Esophagus muscularis mucosa (tissue), 4 donors: ENCODE measurements around the gene TACC2.

Experiments
- CTCF ChIP-seq, 3 experiments: fragments of 200-600 bp in 2 of 3; fragments of 450-650 bp in 1 of 3; sonication (generic) in 2 of 3; IDR thresholded peaks; one replicate each; pipeline ENCODE4 v1.5.1; 2017 to 2019; ENCODE audit warnings: antibody characterized with exemption in 3 of 3, mild to moderate bottlenecking in 2 of 3, moderate library complexity in 1 of 3
- EP300 ChIP-seq: sonication (generic); formaldehyde crosslinking; IDR thresholded peaks from one replicate; pipeline ENCODE4 v1.6.1; 2017; ENCODE audit warnings: antibody characterized with exemption
- POLR2AphosphoS5 ChIP-seq, 2 donors: sonication (generic); formaldehyde crosslinking; IDR thresholded peaks; one replicate each; pipeline ENCODE4 v1.6.1; 2017; ENCODE audit warnings: antibody characterized with exemption in 2 of 2

DNA sequence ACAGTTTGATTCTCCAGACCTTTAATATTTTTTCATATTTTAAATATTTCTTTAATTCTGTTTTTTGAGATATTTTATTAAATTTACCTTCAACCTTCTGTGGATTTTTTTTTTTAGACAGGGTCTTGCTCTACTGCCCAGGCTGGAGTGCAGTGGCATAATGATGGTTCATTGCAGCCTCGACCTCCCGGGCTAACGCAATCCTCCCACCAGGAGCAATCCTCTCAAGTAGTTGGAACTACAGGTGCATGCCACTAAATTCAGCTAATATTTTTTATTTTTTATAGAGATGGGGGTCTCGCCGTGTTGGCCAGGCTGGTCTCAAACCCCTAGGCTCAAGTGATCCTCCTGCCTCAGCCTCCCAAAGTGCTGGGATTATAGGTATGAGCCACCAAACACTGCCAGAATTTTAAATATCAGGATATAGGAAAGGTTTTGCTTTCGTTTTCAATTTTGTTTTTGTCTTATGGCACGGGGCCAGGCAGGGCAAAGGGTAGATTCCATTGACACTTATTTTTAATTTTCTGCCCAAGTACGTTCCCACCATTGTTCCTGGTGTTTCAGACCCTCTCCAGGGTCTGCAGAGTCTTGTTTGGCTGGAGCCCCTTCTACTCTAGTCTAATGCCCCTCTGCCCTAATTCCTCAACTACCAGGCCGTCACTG lies 1.2 kb downstream of the TACC2 start:
- no peak for TF ChIP-seq CTCF (IDR thresholded peaks at IDR 0.05)
- TF ChIP-seq EP300 = no peak
- TF ChIP-seq POLR2AphosphoS5 (IDR thresholded peaks at IDR 0.05) = no peak
